GM04504 (cell line): ENCODE results near the gene RBM19.

ENCODE experiments used
- DNase-seq: peaks from one replicate; pipeline ENCODE4 v3.0.0-alpha.2; 2012; ENCODE audit warnings: low read depth

RBM19 gene

DNA sequence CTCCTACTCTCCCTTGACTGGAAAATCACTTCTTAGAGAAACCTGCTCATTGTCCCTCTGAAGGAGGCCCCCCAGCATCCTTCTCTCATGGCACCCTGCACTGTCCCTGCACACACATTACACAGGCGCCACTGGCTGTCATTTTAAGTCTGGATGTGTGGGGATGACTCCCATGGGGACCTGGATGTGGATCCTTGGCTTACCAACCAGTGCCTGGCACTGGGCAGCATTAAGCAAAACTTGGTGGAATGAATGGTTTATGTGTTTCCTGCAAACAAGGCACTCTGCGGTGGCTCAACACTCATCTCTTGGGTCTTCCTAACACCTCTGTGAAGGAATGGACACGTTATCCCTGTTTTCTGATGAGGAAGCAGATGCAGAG is 162.4 kb downstream of the RBM19 start:
- DNase-seq = no peak

GRCh38 chr12:113802966-113803758 is 163.0 kb downstream of the RBM19 start:
- DNase-seq = no peak

GRCh38 chr12:113802000-113802749 is 163.9 kb downstream of the RBM19 start:
- no peak for DNase-seq

DNA sequence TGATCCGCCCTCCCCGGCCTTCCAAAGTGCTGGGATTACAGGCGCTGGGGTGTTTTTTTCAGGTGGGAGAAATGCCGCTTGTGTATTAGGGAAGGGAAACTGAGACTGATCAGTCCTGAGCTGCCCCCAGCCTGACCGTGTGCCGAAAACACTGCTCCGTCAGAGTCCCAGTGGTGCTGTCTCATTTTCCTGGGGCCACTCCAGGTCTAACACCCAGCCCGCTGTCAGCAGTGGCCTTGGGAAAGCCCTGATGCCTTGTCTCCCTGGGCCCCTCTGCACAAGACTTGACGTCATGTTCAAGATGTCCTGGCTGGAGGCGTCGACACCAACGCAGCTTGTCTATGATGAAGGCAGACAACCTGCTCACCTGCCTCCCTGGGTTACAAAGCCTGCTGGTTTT is 165.9 kb downstream of the RBM19 start:
- no peak for DNase-seq

- no peak for DNase-seq
These were observed 167.6 kb downstream of the RBM19 start for GRCh38 chr12:113798552-113798951.

DNA sequence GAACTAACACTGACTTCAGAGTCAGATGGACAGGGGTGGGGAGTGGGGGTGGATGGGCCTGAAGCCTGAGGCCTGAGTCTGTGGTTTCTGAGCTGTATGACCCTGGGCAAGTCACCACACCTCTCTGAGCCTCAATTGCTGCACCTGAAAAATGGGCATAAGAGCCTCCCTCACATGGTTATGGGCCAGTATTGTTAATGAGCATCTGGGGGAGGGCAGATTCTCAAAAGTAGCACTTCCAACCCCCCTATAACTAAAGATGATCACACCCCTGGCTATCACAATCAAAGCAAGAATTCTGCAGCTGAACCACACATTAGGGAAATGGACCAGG is 168.6 kb downstream of the RBM19 start:
- no peak for DNase-seq

GRCh38 chr12:113796852-113797534 is 169.1 kb downstream of the RBM19 start:
- no peak for DNase-seq

DNA sequence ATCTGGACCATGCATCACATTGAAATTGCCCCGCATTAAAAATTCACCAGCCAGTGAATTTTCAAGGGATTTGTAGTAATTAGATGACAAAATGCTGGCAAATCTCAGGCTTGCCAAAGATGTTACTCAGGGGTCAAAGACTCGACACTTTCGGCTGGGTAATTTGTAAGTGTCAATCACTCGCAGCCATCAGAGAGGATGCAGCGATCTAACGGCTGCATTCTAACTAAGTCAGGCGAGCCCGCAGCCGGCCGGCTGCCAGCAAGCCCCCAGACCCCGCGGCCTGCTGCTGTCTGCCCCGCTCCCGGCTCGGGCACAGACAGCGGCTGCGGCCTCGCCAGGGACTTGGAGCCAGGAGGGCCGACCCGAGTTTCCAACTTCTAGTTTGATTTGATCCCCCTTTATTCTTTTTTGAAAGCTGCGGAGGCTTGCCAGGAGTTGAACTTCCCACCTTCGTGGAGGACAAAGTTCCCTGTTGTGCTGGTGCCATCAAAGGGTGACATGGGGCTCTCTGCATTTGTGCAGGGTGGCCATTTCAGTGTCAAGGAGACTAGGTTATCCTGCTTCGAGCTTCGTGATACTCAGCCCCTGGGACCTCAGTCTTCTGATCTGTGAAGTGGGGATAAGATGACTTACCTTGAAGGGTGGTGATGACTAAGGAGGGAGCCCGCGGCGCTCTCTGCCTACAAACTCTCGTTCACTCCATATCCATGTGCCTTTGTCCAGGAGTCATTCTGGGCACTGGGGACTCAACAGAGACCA is 169.9 kb downstream of the RBM19 start:
- DNase-seq = no peak

GRCh38 chr12:113795445-113795844 is 170.7 kb downstream of the RBM19 start:
- no peak for DNase-seq

DNA sequence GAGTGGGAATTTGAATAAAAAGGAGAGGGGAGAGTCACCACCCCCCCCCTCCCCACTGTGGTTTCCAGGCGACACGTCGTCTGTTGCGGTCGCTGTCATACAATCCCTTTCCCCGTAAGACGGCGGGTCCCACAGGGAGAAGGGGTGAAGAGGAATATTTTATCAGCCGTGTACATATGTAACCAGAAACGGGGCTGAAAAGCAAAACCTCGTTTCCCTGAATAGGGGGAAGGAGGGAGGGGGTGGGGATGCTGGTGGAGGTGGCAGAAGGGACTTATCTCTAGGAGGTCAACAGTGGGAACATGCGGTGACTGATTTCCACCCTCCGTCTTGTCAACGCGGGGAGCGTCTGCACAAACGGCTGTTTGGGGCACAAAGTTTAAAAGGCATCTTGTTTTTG is 171.4 kb downstream of the RBM19 start:
- DNase-seq = no peak

DNA sequence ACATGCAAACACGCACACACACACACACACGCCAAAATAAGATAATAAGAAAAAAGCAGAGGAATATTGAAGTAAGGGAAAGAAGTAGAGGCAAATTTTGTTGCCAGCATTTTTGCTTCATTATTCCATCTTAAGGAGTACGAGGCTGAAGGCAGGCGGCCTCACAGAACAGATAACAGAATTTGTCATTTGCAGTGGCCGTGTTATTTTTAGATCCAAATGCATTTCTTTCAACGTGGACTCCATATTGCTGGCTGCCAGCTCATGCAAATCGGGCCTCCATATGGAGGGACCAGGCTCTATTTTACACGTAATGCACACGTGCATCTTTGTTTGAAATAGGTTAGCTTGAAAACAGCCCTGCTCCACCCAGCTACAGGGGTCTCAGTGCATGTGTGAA is 172.9 kb downstream of the RBM19 start:
- no peak for DNase-seq

DNA sequence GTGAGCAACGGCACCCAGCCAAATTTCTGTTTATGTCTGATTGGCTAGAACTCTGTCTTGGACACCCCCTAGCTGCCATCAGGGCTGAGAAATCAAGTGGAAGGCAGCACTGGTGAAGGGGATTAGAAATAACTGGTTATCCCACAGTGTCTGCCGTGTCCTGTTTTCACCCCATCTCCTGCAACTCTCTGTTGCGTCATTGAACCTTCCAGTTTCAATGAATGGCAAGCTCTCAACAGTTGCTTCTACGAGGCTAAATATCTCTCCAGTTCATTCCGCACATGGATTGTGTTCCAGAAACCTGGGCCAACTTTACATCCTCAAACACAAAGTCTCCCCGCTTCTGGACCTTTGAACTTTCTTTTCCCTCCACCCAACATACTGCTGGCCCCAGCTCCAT is 173.7 kb downstream of the RBM19 start:
- no peak for DNase-seq

DNA sequence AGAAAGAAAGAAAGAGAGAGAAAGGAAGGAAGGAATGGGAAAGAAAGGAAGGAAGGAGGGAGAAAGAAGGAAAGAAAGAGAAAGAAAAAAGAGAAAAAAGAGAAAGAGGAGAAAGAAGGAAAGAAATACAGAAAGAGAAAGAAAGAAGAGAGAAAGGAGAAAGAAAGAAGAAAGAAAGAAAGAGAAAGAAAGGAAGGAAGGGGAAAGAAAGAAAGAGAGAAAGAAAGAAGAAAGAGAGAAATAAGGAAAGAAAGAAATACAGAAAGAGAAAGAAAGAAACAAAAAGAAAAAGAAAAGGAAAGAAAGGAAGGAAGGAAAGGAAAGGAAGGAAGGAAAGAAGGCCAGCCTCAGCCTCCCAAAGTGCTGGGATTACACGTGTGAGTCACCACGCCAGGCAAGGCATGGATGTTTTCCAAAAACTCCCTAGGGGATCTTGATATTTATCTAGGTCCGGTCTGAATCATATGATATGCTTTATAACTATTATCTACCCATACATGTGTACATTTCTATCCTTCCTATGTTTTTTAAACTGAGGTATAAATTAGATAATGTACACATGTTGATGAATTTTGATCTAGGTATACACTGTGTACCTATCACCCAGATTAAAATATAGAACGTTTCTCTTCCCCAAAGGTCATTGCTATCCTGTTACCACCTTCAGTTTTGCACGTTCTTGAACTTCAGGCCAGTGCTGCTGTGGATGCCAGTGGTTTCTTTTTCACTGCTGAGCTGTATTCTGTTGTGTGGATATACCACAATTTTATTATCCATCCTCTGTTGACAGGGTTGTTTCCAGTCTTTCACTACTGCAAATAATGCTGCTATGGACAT is 177.9 kb downstream of the RBM19 start:
- peak; percentile 3 for DNase-seq

- DNase-seq = no peak
These were observed 180.0 kb downstream of the RBM19 start for GRCh38 chr12:113786107-113786506.

DNA sequence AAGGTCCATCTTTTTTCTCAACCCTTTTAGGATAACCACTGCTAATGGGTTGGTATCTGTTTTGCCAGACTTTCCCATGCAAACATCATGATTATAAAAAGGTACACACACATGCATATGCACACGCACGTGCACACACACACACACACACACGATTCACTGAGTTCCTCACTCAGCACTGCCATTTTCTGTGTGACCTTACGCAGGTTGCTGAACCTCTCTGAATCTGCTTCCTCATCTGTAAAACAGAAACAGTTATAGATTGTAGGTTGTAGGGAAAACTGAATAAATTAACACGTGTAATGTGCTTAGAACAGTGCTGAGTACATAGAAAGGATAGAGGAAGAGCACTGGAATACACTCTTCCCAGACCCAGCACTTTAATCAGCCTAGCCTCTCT is 182.3 kb downstream of the RBM19 start:
- no peak for DNase-seq

DNA sequence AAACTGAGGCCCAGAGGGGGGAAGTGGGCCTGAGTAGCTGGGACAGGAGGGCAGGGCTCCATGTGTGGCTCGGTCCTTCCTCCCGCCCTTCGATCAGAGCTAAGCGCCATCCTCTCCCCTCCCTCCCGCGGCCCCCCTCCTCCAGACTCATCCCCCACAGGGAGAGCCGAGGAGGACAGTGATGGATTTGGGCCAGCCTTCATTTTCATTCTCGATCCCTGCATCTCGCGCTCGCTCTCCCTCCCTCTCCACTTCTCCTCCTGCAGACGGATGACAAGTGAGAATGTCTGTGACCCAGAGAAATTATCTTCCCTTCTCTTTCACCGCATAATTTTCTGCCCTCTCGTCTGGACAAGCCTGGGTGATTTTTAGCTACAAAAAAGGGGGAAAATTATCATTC is 183.3 kb downstream of the RBM19 start:
- DNase-seq = no peak

DNA sequence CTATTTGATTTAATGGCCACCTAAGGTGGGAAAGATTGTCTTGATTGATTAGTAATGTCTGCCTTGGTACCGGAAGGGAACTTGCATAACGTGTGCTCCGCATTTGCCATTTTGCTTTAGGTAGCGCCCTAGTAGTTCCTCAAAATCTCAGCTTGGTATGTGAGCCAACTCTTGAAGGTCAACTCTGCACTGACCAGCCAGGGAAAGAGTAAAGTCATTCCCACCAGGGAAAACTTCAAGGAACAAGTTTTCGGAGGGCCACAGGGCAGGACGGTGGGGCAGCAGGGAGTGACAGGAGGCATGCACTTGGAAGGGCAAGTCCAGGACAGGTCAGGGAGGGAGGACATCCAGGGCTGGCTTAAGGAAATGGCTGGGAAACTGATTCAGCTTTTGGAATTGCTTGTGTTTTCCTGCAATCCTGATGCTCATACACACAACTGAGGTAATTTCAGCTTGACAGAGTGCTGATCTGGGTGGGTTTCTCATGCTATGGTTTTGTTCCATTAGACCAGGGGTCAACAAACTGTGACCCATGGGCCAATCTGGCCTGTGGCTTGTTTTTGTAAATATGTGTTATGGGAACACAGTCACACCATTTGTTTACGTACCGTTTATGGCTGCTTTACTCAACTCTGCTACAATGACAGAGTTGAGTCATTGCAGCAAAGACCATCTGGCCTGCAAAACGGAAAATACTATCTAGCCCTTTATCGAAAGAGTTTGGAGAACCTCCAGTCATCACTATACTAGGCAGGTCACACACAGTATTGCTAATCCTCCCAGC is 184.5 kb downstream of the RBM19 start:
- DNase-seq = peak; percentile 54

DNA sequence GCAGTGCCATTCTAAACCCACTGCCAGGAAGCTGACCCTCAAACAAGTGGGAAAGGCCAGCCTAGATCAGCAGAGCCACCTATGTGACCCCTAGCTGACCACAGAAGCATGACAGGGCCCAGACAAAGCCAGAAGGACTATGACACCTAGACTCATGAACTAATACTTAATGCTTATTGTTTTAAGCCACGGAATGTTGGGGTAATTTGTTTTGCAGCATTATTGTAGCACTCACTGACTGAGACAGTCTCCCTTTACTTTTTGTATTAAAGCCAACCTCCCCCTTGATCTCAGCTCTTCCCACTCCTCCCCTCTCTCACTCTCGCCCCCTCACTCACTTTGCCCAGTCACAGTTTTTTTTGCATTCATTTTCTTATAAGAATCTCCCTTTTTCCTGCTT is 186.4 kb downstream of the RBM19 start:
- no peak for DNase-seq

DNA sequence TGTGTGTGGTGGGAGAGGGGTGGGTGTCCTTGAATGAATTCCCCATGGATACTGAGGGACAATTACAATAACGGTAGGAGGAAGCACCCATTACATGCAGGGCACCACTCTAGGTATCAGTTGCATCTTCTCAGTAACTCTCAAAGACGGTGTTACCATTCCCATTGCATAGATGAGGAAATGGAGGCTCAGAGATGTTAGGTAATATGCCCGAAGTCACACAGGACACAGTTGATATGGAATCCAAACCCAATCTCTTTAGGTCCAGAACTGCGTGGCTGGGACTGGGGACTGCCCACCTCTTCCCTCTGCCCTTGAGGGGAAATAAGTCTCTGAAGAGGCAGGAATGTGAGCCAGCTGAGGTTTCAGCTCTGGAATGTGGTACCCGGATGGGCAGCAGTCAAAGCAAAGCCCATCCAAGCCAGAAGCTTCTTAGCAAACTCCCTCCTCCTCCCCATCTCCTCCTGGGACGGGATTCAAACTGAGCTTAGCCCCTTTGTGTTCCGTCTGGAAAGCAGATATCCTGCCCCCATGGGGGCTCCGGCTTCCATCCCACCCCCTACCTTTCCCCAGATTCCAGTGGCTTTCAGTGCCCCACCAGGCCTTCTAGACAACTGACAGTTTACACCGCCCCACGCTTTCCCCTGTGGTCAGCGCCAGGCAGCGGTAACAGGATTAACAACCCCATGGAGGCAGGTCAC is 187.5 kb downstream of the RBM19 start:
- DNase-seq = no peak

GRCh38 chr12:113777751-113778150 is 188.4 kb downstream of the RBM19 start:
- no peak for DNase-seq
